Spleen (tissue), 11 donors: ENCODE results near the gene MEG3. TPM values are rescaled to one million over a fixed set of nuclear protein-coding genes. Genes with fewer than 3 reads are reported as not detected.

Experiments used
- DNase-seq: peaks from one replicate; pipeline ENCODE4 v3.0.0-alpha.2; 2020
- H3K27ac ChIP-seq, 8 donors: fragments of 200-600 bp; sonication (generic) in 7 of 8; 1 replicate in 4 of 8; 2 replicates in 4 of 8; pipeline versions ENCODE4 v1.5.0 to v1.8.0; 2016 to 2021; ENCODE audit warnings: inconsistent platforms in 4 of 8, mild to moderate bottlenecking in 4 of 8, moderate library complexity in 1 of 8
- H3K27me3 ChIP-seq, 7 donors: fragments of 200-600 bp; sonication (generic) in 6 of 7; replicated peaks in 1 of 7; 1 replicate in 4 of 7; 2 replicates in 3 of 7; pipeline versions ENCODE4 v1.5.0 to v1.8.0; 2016 to 2021; ENCODE audit warnings: inconsistent platforms in 3 of 7, mild to moderate bottlenecking in 1 of 7
- H3K36me3 ChIP-seq, 6 donors: fragments of 200-600 bp; sonication (generic) in 5 of 6; 1 replicate in 4 of 6; 2 replicates in 2 of 6; pipeline versions ENCODE4 v1.5.0 to v1.8.0; 2016 to 2021; ENCODE audit warnings: inconsistent platforms in 2 of 6
- H3K4me1 ChIP-seq, 6 donors: fragments of 200-600 bp; sonication (generic) in 5 of 6; 1 replicate in 3 of 6; 2 replicates in 3 of 6; pipeline versions ENCODE4 v1.5.0 to v1.8.0; 2016 to 2021; ENCODE audit warnings: inconsistent platforms in 3 of 6
- H3K4me3 ChIP-seq, 8 donors: fragments of 200-600 bp; sonication (generic) in 7 of 8; 1 replicate in 4 of 8; 2 replicates in 4 of 8; pipeline versions ENCODE4 v1.5.0 to v1.8.0; 2016 to 2021; ENCODE audit warnings: inconsistent platforms in 4 of 8, mild to moderate bottlenecking in 4 of 8, moderate library complexity in 2 of 8
- H3K9me3 ChIP-seq, 8 donors: fragments of 200-600 bp; sonication (generic) in 7 of 8; 1 replicate in 4 of 8; 2 replicates in 4 of 8; pipeline versions ENCODE4 v1.5.0 to v1.8.0; 2016 to 2021; ENCODE audit warnings: inconsistent platforms in 4 of 8
- CTCF ChIP-seq, 11 experiments: fragments of 200-600 bp in 7 of 11; fragments of 450-650 bp in 4 of 11; sonication (generic) in 4 of 11; IDR thresholded peaks in 8 of 11; conservative IDR thresholded peaks in 3 of 11; 1 replicate in 7 of 11; 2 replicates in 4 of 11; pipeline versions ENCODE4 v1.4.0 to v1.8.0; 2016 to 2021; ENCODE audit warnings: antibody characterized with exemption in 11 of 11, inconsistent platforms in 4 of 11, mild to moderate bottlenecking in 1 of 11
- POLR2A ChIP-seq, 3 donors: fragments of 450-650 bp; IDR thresholded peaks; one replicate each; pipeline ENCODE4 v1.5.1; 2017; ENCODE audit warnings: antibody characterized with exemption in 3 of 3, mild to moderate bottlenecking in 1 of 3
- POLR2AphosphoS5 ChIP-seq, 3 donors: sonication (generic); formaldehyde crosslinking; IDR thresholded peaks; one replicate each; pipeline ENCODE4 v1.5.1; 2017; ENCODE audit warnings: antibody characterized with exemption in 3 of 3
- WGBS, 5 donors: extraction: QIAGEN DNeasy Blood & Tissue Kit in 3 of 5; methylation state at CpG; one replicate each; pipeline versions ENCODE4 v1.1.5 to v1.1.7; 2013 to 2018; 5-methylcytosine and 5-hydroxymethylcytosine counted together
- intact Hi-C: fragments of 100-400 bp; cut with DNase I; formaldehyde crosslinking; loops from one replicate; pipeline ENCODE4 v1.15.0; 2023; ENCODE audit warnings: low total_unique reads
- polyA plus RNA-seq, 3 donors: library from polyadenylated mRNA; stranded (reverse); fragments of 200-250 nt; gene quantifications; one replicate each; pipeline ENCODE4 v1.2.1, GENCODE V29; 2013
- total RNA-seq, 7 donors: library from RNA; depleted of rRNA in 3 of 7; stranded (reverse); fragments of >200 nt in 3 of 7; fragmentation: NEBNext Ultra II Directional in 4 of 7; extraction: Animal tissue kit (Norgen Biotek cat#: 25700) in 4 of 7; gene quantifications; one replicate each; pipeline versions ENCODE4 v1.1.0 to v1.2.1, GENCODE V29; 2016 to 2021
- donor health status: healthy with polysubstance abuse.
- donor health status: DM: no; HTN: no; CAD: no; lungs with moderate emphysema.
- donor health status: DM: no; HTN: no; CAD: no.
- donor health status: Bipolar disorder and iron deficiency.
- donor health status: healthy.
- donor health status: DM: no; HTN: no; CAD: no.
- donor health status: DM: yes; HTN: yes; CAD: no.

Gene MEG3
- total and polyA plus RNA-seq, 10 donors, result 86.5 to 763 (median 187) TPM

GRCh38 chr14:100903672-100904185 is 77.8 kb downstream of the MEG3 start, which contains the start of gene RTL1:
Gene RTL1 (minus strand): TSS chr14:100903722. CDS start chr14:100884788, 18,934 bp downstream.
- Histone ChIP-seq H3K27ac (no peak within 1 kb of the TSS), H3K27me3 (peaks cover 0 to 82% (median 16%) of the 10 kb centered on the region in 7 donors), H3K36me3 (peaks cover 0 to 5% (median 0%) of the 10 kb centered on the region in 6 donors), H3K9me3 (peaks cover 0 to 5% (median 0%) of the 10 kb centered on the region in 8 donors), H3K4me1 (peaks cover 0 to 22% (median 17%) of the 10 kb centered on the region in 6 donors), H3K4me3 (no peak within 1 kb of the TSS)
- DNase-seq, result peak; percentile 24
- 69 to 81% (median 79%) methylated on average over 12 of the region's 12 CpGs for WGBS, 5 donors
- TF ChIP-seq CTCF (IDR thresholded peaks at IDR 0.05 in 8 of 11, conservative IDR thresholded peaks at IDR 0.05 in 3 of 11), result no peak
- no peak for TF ChIP-seq POLR2A (IDR thresholded peaks at IDR 0.05)
- intact Hi-C loops, result no loop called here

DNA sequence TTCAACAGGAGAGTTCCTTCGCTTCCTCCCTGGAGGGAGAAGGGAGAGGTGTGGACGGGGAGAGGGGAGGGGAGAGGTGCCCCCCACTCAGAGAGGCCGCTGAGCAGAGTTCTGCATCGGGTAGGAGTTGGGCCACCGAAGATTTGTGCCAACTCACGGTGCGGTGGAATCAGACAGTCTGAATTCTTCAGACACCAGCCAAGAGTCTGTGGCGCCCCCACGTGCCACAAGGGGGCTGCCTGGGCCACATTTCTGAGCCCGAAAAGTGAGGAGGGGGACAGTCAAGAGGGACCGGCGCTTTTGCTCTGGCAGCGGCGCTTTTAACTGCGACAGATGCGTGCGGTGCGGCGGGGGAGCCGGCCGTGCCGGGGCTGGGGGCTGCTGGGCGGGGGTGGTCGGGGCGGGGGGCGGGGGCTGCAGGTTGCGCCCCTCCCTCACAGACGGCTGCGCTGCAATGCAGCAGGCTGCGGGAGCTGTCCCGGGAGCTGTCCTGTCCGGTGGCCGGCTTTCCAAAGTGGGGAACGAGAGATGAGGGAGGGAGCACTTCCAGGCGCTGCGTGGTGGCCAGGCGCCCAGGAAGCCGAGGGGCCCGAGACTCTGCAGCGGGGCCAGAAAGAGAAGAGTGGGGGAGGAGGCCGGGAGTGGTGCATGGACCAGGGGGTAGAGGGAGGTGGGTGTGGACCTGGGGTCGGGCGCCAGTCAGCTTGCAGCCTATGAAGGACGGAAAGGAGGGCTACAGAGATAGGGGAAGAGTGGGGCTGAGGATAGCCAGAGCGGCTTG is 78.6 kb downstream of the MEG3 start:
- H3K4me3 ChIP-seq, result no peak overlapping the region
- H3K27me3 ChIP-seq, result peaks cover 0 to 75% (median 11%) of the 10 kb centered on the region in 7 donors
- H3K36me3 ChIP-seq, result peaks cover 0 to 5% (median 0%) of the 10 kb centered on the region in 6 donors
- DNase-seq, result no peak
- 35 to 49% (median 42%) methylated on average over 28 to 45 of the region's 45 CpGs for WGBS, 5 donors
- no peak overlapping the region for H3K27ac ChIP-seq
- peaks cover 0 to 14% (median 11%) of the 10 kb centered on the region in 6 donors for H3K4me1 ChIP-seq
- peaks cover 0 to 5% (median 0%) of the 10 kb centered on the region in 8 donors for H3K9me3 ChIP-seq
- intact Hi-C loops, result no loop called here
- TF ChIP-seq CTCF (IDR thresholded peaks at IDR 0.05 in 8 of 11, conservative IDR thresholded peaks at IDR 0.05 in 3 of 11) (peak in 1 of 11 experiments; percentile 16), POLR2A (IDR thresholded peaks at IDR 0.05) (no peak)

GRCh38 chr14:100905166-100905565 is 79.2 kb downstream of the MEG3 start:
- 83 to 96% (median 90%) methylated on average over 12 of the region's 12 CpGs for WGBS, 5 donors
- Histone ChIP-seq H3K36me3 (peaks cover 0 to 5% (median 0%) of the 10 kb centered on the region in 6 donors), H3K4me1 (peaks cover 0 to 8% (median 4%) of the 10 kb centered on the region in 6 donors), H3K27me3 (peaks cover 0 to 68% (median 7%) of the 10 kb centered on the region in 7 donors), H3K4me3 (no peak overlapping the region), H3K9me3 (peaks cover 0 to 5% (median 0%) of the 10 kb centered on the region in 8 donors), H3K27ac (no peak overlapping the region)
- no peak for DNase-seq
- intact Hi-C loops, result no loop called here
- TF ChIP-seq POLR2A (IDR thresholded peaks at IDR 0.05), result no peak

GRCh38 chr14:100906420-100906819 is 80.5 kb downstream of the MEG3 start:
- intact Hi-C loops, result no loop called here
- Histone ChIP-seq H3K4me3 (no peak overlapping the region), H3K27me3 (peaks cover 0 to 55% (median 7%) of the 10 kb centered on the region in 7 donors), H3K36me3 (peaks cover 0 to 6% (median 0%) of the 10 kb centered on the region in 6 donors), H3K27ac (no peak overlapping the region), H3K4me1 (no peaks in the 10 kb centered on the region), H3K9me3 (peaks cover 0 to 5% (median 0%) of the 10 kb centered on the region in 8 donors)
- 58 to 79% (median 66%) methylated on average over 6 of the region's 6 CpGs for WGBS, 5 donors
- TF ChIP-seq POLR2A (IDR thresholded peaks at IDR 0.05) (no peak), POLR2AphosphoS5 (IDR thresholded peaks at IDR 0.05) (no peak), CTCF (IDR thresholded peaks at IDR 0.05 in 8 of 11, conservative IDR thresholded peaks at IDR 0.05 in 3 of 11) (peak in 2 of 11 experiments; percentile 22 to 24)
- no peak for DNase-seq
